Right ventricle myocardium superior (tissue), 1 donor: ENCODE results near the gene PHYKPL. TPM values are rescaled to one million over a fixed set of nuclear protein-coding genes. Genes with fewer than 3 reads are reported as not detected.

ENCODE experiments used
- ATAC-seq: fragments of 200-7000 bp; cut with Tn5 transposase; one replicate; pipeline ENCODE4 v1.9.1; 2020; ENCODE audit warnings: mild to moderate bottlenecking; ENCODE audit not compliant: poor library complexity
- DNase-seq: peaks from one replicate; pipeline ENCODE4 v3.0.0-alpha.2; 2020
- intact Hi-C: fragments of 100-400 bp; cut with DNase I; formaldehyde crosslinking; loops from one replicate; pipeline ENCODE4 v1.11.2; 2022
- total RNA-seq: library from RNA; stranded (reverse); fragmentation: NEBNext Ultra II Directional; extraction: Animal tissue kit (Norgen Biotek cat#: 25700); gene quantifications from one replicate; pipeline ENCODE4 v1.2.1, GENCODE V29; 2021
- donor health status: DM: no; HTN: yes; CAD: no; lungs with severe emphysema.

Gene PHYKPL
- total RNA-seq, 1 donor from 2014 or later = 34.4 TPM

DNA sequence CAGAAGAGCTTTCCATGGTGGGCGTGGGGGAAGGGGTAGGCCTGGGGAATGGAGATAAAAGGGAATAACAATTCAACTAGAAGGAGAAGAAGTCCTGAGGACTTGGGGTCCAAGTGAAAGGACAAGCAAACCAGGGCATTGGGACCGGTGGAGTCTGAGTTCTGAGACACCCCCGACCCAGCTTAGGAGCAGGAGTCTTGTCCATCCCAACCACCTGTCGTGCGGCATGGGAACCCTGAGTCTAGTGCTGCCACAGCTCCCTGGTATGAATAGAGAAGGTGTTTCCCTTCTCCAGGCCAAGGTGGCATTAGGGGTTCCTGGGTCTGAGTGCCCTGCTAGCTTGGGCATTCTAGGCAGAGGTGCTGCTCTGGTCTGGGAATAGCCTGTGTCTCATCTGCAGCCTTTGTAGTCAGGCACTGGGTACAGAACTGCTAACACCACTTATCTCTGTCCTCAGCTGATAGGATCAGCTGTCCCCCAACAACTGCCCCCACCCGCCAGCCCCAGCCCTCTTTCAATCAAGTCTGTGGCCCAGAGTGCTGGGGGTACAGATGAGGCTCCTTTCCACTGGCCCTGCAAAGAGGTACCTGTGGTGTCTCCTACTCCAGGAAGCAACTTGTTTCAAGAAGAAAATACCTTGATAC is 18.3 kb downstream of the PHYKPL start:
- ATAC-seq = no peak
- no peak for DNase-seq

DNA sequence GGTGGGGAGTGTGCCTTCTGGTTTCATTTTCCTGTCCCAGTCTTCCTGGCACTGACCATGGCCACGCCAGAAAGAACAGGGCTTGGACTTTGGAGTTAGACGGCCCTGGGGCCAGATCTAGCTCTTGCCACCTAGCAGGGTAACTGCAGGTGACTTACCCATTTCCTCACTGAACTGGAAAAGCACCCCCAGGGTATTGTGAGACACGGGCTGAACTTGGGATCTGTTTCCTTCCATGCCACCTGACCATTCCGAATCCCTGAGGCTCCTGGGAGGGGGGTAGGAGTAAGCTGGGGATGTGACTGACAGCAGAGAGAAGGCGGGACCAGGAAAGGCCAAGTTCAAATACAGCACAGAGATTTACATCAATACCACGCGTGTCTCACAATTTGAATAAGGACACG is 18.9 kb downstream of the PHYKPL start:
- DNase-seq (no peak), ATAC-seq (no peak)
- intact Hi-C loops = no loop called here

More for the DNA sequence above, 18.3 kb downstream of the PHYKPL start:
- intact Hi-C loops = no loop called here

DNA sequence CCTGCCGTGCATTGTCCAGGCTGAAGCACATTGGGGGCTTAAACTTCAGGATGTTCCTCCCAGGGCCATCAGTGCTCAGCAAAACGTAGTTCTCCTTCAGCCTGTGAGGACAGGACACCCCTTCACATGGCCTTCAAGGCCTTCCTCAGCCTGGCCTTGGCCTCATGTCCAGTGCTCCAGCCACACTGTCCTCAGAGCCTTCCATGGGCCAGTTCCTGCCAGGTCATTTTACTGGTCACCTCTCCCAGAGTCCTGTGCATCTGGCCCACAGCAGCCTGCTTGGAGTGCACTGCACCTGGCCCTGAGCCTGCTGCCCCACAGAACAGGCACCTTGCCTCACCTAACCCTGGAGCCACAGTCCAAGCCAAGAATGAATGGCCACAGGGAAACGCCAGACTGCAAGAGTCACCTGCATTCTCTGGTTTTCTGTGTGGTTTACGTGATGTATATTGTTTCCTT is 19.6 kb downstream of the PHYKPL start:
- DNase-seq (no peak), ATAC-seq (no peak)
- intact Hi-C loops = no loop called here

DNA sequence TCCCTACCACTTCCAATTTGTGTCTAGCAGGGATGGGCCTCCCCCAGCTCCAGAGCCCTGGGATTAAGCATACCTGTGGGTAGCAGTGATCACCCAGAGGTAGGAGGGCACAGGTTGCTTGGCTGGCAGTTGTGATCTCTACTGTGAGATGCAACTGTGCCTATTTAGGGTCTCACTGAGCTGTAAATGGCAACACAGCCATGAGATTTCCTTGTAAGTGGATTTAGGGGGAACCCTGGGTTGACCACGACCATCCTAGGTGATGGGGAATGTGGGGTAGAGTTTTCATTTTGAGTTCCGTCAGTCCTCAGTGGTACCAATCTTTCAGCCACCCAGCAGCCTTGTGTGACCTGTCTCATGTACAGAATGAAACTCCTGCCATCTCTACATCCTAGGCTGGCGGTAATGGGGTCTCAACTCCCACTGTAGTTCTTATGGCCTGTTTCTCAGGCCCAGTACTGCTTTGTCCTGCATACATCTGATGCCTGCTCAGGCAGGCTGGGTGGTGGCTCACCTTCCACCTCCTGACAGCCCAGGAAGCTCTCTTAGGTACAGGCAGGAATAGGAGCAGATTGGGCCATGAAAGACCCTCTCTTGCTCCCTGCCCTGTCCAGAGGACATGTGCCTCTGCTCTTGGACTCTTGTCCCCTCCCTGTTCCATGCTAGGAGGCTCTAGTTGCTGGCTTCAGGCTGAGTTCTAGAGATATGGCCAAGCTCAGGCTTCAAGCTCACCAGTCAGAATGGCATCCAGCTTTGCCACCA is 20.2 kb downstream of the PHYKPL start:
- intact Hi-C loops = no loop called here
- DNase-seq = no peak
- no peak for ATAC-seq

DNA sequence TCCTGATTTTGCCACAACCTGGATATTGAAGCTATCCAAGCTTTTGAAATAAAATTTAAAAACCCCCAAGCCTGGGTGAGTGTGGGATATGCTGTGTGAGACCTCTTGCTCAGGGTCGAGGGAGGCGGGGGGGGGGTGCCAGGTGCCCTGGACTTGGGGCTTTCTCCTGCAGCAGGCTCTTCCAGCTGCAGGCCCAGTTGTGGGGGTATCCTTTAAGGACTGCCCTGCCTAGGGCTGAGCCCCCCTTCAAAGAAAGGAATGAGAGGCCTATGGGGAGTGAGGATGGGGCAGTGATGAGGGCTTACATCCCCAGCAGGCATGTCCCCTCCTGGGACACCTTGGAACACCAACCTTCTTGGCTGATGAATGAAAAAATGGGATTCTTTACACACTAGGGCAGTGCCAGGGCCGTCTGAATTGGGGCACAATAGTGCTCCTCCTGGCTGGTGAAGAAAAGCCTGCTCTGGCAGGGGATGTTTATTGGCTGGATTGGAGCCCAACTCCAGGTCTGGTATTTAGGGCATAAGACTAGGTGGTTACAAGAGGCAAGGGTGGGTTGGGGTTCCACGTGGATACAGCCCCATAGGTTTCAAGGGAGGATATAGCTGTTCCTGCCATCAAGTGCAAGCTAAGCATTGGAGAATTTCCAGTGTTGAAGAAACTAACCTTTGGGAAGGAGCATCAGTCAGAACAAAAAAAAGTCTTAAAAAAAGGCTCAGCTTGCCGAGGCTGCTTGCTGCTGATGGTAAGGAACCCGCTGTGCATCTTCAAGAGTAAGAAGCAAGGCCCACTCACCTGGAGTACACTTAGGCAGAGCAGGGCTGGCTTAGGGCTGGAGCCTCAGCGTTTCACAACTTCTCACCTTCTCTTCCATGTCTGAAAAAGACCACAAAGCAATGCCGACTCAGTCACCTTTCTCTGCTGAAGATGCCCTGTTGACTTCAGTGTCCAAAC is 21.2 kb downstream of the PHYKPL start:
- intact Hi-C loops = no loop called here
- no peak for DNase-seq
- no peak for ATAC-seq

DNA sequence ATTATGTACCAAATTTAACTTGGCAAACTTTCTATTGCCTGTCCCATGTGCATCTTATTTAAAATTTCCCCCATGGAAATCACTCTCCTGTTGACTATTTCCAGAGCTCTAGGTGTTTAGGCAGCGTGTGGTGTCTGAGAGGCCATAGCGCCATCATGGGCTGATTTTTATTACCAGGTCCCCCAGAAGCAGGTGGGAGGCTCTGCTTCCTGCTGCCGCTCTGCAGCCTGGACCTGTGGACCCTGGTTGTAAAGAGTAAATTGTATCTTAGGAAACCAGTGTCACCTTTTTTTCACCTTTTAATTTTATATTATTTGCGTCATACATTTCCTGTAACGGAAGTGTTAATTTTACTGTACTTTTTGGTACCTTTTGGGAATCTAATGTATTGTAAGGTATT is 21.9 kb downstream of the PHYKPL start:
- ATAC-seq = no peak
- no peak for DNase-seq
- intact Hi-C loops = no loop called here

DNA sequence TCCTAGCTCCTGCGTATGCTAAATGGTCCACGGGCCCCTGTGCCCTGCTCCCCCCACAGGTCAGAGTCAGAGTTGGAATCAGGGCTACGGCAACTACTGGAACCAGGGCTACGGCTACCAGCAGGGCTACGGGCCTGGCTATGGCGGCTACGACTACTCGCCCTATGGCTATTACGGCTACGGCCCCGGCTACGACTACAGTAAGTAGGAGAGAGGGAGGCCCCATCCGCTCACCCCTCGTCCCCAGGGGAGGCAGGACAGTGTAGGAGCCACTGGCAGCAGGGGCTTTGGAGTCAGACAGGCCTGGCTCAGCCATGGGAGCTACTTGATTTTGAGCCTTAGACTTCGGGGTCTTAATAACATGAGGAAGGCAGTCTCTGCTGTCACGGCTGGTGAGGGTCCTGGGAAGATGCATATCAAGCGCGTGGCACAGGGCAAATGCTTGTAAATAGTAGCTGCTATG is 22.5 kb downstream of the PHYKPL start:
- ATAC-seq (no peak), DNase-seq (no peak)
- intact Hi-C loops = no loop called here

DNA sequence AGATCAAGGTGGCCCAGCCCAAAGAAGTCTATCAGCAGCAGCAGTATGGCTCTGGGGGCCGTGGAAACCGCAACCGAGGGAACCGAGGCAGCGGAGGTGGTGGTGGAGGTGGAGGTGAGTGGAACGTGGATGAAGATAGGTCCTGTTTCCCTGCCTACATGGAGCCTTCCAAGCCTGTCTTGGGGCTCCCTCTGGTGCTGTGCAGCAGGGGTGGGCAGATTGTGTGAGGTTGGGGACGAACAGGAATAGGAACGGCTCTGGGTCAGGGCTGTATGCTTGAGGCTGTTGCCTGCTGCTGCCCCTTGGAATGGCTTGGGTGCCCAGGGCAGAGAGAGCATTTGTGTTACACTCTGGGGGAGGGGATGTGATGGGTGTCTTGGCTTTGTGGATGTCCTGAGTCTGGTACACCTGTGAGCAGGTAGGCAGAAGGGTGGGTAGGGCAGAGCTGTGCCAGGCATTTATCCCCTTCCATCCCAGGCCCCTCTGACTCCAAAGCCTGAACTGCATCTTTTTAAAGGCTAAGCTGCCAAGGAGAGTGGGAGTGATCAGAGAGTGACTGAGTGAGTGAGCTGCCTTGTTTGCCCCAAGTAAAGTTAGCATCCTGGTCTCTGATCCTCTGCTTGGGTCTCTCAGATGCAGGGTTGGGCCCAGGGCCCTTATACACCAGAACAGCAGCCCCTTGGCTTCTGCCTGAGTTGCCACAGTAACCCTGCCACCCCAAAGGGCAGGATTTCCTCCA is 23.1 kb downstream of the PHYKPL start:
- ATAC-seq (no peak), DNase-seq (no peak)
- intact Hi-C loops = no loop called here

DNA sequence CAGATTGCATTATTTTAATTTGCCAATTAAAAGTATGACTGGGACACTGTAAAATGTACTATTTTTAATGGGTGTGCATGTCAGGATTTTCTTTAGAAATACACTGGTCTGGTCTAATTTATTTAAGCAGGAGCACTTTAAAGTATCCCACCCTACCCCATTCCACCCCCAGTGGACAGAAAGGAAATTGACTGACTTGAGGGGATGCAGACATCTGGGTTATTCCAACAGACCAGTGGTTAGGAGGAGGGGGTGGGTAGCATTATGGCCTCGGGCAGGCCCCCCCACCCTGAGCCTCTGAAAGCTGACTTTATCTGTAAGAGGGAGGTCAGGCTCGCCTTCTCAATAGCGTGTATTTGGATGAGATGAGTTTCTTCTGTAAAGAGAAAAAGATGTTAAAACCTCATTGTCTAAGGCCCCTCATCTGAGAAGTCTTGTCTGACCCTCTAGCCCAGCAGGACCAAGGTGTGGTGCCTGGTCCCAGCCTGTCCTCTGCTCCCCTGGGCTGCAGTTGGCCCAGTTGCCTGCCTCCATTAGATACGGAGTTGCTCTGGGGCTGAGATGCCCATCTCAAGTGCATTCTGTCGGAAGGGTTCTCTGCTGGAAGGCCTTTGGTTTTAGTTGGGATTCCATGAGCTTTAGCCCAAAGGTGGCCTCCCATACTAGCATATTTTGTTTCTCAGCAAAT is 23.9 kb downstream of the PHYKPL start:
- intact Hi-C loops = no loop called here
- ATAC-seq = no peak
- no peak for DNase-seq

DNA sequence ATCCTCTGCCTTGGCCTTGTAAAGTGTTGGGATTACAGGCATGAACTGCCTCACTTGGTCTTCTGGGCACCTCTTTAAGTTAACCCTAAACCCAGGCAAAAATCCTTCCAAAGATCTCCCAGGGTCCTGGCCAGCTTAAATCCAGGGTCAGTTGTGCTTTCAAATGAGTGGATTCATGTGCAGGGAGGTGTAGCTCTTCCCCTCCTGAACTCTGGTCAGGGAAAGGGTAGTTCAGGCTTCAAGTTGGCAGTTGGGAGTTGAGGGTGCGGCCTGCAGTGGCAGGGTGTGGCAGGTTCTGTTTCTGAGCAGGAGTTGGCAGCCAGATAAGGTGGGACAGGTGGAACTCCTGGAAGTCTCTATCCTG is 24.7 kb downstream of the PHYKPL start:
- DNase-seq (no peak), ATAC-seq (no peak)
- intact Hi-C loops = no loop called here

DNA sequence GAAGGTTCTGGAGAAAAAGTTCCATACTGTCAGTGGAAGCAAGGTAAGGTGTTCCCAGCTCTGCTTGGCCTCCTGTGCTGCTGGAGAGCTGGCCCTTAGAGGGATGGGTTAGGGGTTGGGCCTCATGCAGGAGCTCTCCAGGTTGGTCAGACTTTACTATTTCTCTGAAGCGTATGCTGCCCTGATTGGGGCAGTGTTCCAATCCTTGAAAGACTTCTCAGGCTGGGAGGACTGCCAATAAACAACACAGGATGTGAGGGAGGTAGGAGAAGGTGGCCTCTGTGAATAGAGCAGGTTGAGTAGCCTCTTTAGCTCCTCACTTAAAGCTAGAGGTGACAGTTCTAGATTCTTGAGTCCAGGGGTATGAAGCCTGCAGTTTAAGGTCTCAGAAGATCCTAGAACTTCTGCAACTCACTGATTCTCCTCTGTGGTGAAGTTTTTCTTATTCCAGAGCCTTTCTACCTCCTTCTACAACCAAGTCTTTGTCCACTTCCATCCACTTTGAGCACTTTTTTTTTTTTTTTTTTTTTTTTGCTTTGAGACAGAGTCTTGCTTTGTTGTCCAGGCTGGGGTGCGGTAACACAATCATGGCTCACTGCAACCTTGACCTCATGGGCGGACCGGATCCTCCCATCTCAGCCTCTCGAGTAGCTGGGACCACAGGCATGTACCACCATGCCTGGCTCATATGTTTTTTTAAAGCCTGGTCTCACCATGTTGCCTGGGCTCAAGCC is 25.3 kb downstream of the PHYKPL start:
- DNase-seq (no peak), ATAC-seq (peak; percentile 16)
- intact Hi-C loops = no loop called here

DNA sequence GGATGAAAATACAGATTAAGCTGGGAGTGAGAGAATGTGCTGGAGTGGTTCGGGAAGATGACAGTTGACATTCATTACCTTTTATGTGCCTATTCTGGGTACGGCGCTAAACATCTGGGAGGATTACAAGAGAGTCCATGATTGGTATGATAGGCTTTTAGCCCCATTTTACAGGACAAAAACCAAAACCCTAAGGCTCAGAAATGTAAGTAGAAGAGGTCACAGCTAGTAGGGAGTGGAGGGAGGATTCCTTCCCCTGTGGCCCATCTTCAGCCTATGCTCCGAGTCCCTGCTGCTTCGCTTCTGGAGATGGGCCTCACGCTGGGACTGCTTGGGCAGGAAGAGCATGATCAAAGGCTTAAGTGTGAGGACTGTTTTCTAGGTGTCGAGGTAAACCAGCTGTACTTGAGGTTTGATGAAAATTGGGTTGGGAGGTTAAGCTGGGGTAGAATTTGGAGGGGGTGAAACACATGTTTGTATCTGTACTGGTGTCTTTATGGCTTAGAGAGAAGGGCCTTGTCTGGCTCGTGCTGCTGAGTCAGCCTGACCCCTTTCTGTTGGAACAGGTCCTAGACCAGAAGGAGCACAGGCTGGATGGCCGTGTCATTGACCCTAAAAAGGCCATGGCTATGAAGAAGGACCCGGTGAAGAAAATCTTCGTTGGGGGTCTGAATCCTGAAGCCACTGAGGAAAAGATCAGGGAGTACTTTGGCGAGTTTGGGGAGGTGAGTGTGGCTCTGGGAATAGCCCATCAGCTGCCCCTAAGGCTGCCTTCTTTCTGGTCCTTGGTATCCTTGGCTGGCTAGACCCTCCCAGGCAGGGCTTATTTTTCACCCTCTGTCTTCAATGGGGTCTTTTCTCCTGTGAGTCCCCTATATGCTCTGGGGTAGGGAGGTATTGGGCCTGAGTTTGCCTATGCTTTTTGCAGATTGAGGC is 26.2 kb downstream of the PHYKPL start:
- ATAC-seq = no peak
- no peak for DNase-seq
- intact Hi-C loops = no loop called here

DNA sequence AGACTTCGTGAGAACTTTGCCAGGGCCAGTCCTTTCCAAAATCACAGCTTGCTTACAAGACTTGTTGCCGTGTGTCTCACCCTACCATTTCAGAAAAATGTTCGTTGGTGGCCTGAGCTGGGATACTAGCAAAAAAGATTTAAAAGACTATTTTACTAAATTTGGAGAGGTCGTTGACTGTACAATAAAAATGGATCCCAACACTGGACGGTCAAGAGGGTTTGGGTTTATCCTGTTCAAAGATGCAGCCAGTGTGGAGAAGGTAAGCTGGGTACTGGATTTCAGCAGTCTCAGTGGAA is 26.9 kb downstream of the PHYKPL start:
- intact Hi-C loops = no loop called here
- no peak for ATAC-seq
- DNase-seq = no peak

DNA sequence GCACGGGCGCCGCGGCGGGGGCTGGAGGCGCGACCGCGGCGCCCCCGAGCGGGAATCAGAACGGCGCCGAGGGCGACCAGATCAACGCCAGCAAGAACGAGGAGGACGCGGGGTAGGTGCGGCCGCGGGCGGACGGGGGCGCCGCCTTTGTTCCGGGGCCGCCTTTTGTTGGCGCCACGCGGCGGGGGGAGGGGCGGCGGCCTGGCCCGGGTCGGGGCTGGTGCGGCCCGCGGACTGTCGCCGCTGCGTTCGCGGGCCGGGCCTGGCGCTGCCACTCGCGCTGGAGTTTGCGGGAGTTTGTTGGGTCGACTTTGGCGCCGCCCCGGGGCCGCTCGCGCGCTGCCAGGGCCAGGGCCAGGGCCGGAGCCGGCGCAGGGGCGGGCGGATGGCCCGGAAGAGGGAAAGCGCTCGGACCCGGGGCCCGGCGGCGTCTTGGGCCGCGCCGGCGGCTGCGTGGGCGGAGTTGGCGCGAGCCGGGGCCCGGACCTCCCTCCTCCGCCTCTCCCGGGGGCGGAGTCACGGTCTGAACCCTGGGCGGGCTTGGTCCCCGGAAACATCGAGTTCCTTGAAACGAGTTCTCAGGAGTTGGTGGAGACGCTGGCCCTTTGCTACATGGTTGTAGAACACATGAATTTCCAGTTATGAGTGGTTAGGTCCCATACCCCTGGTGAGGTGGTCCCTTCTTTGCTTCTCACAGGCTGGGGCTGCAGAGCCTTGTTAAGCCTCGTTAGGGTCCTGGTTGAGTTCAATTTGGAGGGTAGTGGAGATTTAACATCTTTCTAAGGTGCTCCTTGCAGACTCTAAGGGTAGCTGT is 27.5 kb downstream of the PHYKPL start:
- ATAC-seq (peak; percentile 62), DNase-seq (peak; percentile 87)
- intact Hi-C loops = no loop called here

DNA sequence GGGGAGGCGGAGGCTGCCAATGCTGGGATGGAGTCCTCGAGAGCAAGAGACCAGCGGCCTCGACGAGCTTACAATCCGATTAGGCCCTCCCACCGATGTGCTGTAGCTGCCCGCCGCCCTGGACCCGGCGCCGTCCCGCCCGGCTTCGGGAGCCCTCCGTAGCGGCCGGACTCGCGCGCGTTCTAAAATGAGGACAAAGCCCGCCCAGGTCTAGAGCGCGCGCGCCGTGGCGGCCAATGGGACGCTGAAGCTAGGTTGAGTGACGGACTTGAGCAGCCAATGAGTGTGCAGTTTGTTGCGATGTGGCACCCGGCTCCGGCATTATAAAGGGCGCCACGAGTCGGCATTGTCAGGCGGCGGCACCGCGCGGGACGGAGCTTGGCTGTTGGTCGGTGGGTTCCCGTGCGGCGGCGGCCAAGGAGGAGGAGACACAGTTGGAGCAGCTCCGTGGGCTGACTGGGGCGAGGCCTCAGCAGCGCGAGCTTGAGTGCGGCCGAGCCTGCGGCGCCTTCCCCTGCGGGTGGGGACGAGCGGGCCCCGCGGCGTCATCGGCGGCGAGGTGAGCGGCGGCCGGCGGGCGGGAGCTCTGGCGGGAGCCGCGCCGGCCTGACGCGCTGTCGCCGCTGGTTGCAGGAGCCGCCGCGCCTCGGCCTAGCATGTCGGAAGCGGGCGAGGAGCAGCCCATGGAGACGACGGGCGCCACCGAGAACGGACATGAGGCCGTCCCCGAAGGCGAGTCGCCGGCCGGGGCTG is 28.2 kb downstream of the PHYKPL start, which contains the start of gene HNRNPAB:
HNRNPAB (plus strand) TSS at position 352 of the 753 bp plus-strand sequence; CDS start at position 657, 305 bp downstream.
- intact Hi-C loops = no loop called here
- DNase-seq = peak; percentile 96
- peak; percentile 95 for ATAC-seq
